Stimulated activated CD8-positive, alpha-beta memory T cell treated with anti-CD3 and anti-CD28 coated beads, Interleukin-4, amount 100 ng/mL, for 48 hours (primary cell): ENCODE measurements around the gene RAB44.
"Not testable (repeated sequence)": the region's sequence is repeated elsewhere in the genome, so short reads cannot be mapped to it uniquely, and the experiment has no call there.

Source experiments
- DNase-seq: peaks from one replicate; pipeline ENCODE4 v3.0.0-alpha.2; 2020

The RAB44 gene

GRCh38 chr6:36697481-36697903 lies at the start of gene RAB44:
RAB44 (plus strand) TSS chr6:36697826; CDS start chr6:36704236, 6,410 bp downstream.
- no peak for DNase-seq

- no peak for DNase-seq
These were observed 48.5 kb upstream of the RAB44 start for GRCh38 chr6:36649086-36649485.

- no peak for DNase-seq
These were observed 47.7 kb upstream of the RAB44 start for GRCh38 chr6:36649701-36650484.

- no peak for DNase-seq
These were observed 46.7 kb upstream of the RAB44 start for GRCh38 chr6:36650848-36651478.

- no peak for DNase-seq
These were observed 45.8 kb upstream of the RAB44 start for GRCh38 chr6:36651659-36652379.

- DNase-seq, result not testable (repeated sequence)
These were observed 43.2 kb upstream of the RAB44 start for GRCh38 chr6:36654469-36654868.

GRCh38 chr6:36655085-36655724 lies 42.4 kb upstream of the RAB44 start:
- no peak for DNase-seq

GRCh38 chr6:36656441-36656840 lies 41.2 kb upstream of the RAB44 start:
- DNase-seq, result no peak

GRCh38 chr6:36657271-36657670 lies 40.4 kb upstream of the RAB44 start:
- DNase-seq, result no peak

GRCh38 chr6:36657942-36658544 lies 39.6 kb upstream of the RAB44 start:
- DNase-seq, result no peak

- no peak for DNase-seq
These were observed 38.4 kb upstream of the RAB44 start for GRCh38 chr6:36659271-36659670.

GRCh38 chr6:36660771-36661471 lies 36.7 kb upstream of the RAB44 start:
- DNase-seq, result no peak

- no peak for DNase-seq
These were observed 35.2 kb upstream of the RAB44 start for GRCh38 chr6:36662380-36662779.

- DNase-seq, result no peak
These were observed 34.8 kb upstream of the RAB44 start for GRCh38 chr6:36662827-36663256.

GRCh38 chr6:36663504-36664446 lies 33.9 kb upstream of the RAB44 start:
- DNase-seq, result no peak

- no peak for DNase-seq
These were observed 32.4 kb upstream of the RAB44 start for GRCh38 chr6:36665180-36665579.

GRCh38 chr6:36666287-36666686 lies 31.3 kb upstream of the RAB44 start:
- DNase-seq, result no peak

GRCh38 chr6:36666826-36667591 lies 30.6 kb upstream of the RAB44 start:
- no peak for DNase-seq

GRCh38 chr6:36668591-36668990 lies 29.0 kb upstream of the RAB44 start:
- no peak for DNase-seq

GRCh38 chr6:36669002-36669401 lies 28.6 kb upstream of the RAB44 start:
- DNase-seq, result no peak
